Caki2 (cell line): Measurements from ENCODE around the gene KNSTRN. TPM values are rescaled to one million over a fixed set of nuclear protein-coding genes. Genes with fewer than 3 reads are reported as not detected.

Experiments used
- DNase-seq: peaks from one replicate; pipeline ENCODE4 v3.0.0-alpha.2; 2015; ENCODE audit warnings: low read depth
- in situ Hi-C: cut with HindIII; loops from 2 replicates; pipeline ENCODE4 v1.10.0; 2016; ENCODE audit warnings: low sequenced_read_pairs, low pct_unique_long_range_greater_than_20kb, mixed read lengths
- total RNA-seq: library from RNA; depleted of rRNA; stranded (reverse); fragments of >200 nt; shearing (Covaris generic); gene quantifications from 2 replicates; pipeline ENCODE4 v1.2.3, GENCODE V29; 2014; ENCODE audit warnings: low replicate concordance

KNSTRN gene
- total RNA-seq, 1 experiment from 2014 or later: 65.1 TPM

DNA sequence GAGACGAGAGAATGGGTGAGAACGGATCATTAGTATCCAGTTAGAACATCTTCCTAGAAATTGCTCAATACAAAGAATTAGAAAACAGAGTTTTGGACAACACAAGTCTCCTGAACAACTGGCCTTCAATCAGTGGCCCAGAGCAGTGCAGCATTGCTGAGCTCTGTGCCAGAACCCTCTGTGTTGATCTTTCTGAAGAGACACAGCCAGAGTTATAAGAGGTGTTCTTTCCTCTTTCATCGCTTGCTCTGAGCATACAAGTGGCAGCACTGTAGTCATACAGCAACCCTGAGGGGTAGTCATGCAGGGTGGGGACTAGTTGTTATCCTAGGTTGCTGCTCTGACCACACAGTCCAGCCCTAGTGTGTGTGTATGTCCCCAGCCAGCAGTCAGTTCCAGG lies 4.0 kb downstream of the KNSTRN start:
- DNase-seq: no peak
- in situ Hi-C loops: no loop called here

GRCh38 chr15:40388941-40389823 lies 6.7 kb downstream of the KNSTRN start:
- in situ Hi-C loops: no loop called here

GRCh38 chr15:40389824-40390595 lies 7.5 kb downstream of the KNSTRN start:
- DNase-seq: no peak
- in situ Hi-C loops: no loop called here

More at GRCh38 chr15:40388941-40389823, 6.7 kb downstream of the KNSTRN start:
- DNase-seq: no peak

DNA sequence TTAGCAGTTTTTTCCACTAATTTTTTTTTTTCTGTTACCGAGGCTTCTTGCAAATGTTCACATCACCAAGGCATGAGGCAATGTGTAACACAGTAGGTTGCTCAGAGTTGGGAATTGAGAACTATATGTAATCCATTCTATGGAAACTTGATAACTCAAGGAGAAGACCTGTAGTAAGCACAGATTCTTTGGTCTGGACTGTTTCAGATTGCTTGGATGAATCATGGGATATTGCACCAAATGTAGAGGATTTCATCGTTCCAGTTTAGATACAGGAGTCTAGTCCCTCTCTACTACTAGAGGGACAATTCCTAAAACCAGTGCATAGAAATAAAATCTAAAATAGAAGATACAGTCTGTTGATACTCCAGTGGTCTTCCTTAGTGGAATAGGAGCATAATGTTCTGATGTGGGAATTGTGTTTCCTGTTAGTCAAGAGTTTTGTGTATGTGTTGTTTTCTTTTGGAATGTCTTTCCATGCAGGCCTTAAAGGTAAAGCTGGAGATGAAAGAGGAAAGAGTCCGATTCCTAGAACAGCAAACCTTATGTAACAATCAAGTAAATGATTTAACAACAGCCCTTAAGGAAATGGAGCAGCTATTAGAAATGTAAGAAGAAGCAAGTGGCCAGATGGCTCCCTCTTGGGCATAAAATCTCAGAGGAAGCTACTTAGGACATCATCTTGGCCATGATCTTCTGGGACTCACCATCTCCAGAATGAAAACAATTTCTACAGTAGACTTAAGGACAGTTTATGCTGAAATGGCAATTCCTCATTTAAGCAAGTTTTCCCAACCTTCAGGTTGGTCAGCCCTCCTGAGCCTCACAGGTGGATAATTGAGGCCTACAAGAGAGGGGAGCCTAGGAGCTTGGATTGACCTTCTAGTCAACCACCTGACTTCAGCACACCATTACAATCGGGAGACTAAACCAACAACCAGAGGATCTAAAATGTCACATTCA lies 10.7 kb downstream of the KNSTRN start:
- in situ Hi-C loops: no loop called here
- DNase-seq: no peak

DNA sequence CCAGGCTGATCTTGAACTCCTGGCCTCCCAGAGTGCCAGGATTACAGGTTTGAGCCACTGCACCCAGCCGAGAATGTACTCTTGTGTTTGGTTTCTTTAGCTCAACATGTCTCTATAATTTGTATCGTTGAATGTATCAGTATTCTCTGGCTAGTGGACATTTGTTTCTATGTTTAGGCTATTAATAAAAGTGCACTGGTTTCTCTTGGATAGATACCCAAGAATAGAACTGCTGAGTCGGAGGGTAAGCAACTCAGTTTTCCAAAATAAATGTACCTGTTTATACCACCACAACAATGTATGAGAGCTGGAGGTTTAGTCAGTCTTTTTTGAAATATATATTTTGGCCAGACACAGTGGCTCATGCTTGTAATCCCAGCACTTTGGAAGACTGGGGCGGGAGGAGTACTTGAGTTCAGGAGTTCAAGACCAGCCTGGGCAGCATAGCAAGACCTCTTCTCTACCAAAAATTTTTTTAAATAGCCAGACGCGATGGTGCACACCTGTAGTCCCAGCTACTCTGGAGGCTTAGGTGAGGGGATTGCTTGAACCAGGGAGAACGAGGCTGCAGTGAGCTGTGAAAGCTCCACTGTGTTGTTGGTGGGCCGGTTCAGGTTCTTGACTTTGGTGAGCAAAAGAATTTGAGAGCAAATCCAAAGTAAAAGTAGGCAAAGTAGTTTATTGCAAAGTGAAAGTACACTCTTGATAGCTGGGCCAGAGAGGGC lies 15.3 kb downstream of the KNSTRN start:
- in situ Hi-C loops: no loop called here
- no peak for DNase-seq

DNA sequence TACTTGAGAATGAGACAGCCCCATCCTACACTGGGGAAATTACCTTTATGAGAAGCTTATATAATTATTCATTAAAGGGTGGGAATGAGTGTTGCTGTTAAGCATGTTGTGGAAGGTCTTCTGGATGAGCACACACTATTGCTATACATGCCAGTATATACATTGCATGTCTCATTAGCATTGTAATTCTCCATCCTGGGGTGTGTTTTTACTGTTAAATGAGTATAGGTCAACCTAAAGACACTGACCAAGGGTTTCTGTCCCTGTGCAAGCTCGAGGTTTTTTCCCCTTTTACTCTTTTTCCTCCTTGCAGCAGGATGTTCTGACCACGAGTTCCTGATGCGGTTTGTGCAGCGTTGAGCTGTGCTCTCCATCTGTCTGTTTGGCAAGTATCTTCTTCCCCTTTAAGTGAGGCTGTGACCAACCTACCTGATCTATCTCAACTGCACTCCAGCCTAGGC lies 15.9 kb downstream of the KNSTRN start:
- in situ Hi-C loops: no loop called here
- DNase-seq: no peak

- DNase-seq: no peak
- in situ Hi-C loops: no loop called here
Measured at GRCh38 chr15:40399370-40399769, 16.8 kb downstream of the KNSTRN start.

DNA sequence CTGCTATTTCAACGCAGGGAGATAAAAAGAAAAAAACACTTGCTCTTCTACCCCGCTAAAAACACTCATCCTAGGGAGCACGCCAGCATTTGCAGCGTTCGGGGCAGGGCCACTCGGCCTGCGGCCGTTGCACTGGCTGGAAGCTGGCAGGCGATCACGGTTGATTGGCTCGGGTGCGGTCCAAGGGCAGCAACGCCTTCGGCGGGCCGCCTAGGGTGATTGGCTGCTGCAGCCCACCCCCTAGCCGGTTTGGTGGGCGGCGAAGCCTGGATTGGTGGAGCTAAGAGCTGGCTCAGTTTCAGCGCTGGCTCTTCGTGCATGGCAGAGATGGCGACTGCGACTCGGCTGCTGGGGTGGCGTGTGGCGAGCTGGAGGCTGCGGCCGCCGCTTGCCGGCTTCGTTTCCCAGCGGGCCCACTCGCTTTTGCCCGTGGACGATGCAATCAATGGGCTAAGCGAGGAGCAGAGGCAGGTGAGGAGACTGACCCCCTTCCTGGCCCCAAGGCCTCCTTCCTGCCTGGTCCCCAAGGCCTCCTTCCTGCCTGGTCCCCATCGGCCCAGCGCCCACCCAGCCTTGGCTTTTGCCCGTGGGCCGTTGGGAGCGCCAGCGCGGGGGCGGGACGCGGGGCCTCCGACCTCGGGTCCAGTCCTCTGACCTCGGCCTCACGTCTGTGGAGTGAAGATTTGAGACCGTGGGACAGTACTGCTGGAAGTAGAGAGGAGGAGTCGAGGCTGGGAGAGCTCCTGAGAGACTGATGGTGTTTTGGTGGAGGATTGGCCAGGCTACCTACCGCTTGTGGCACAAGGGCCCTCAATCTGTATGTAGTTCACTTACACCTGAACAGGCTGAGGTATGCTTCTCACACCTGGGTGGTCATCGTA lies 23.2 kb downstream of the KNSTRN start, which contains the start of gene IVD:
Gene IVD (plus strand): TSS at position 295 of the 881 bp plus-strand sequence. CDS start 33 bp downstream, at position 328.
- in situ Hi-C loops: no loop called here
- peak; percentile 89 for DNase-seq

GRCh38 chr15:40407330-40407990 lies 24.9 kb downstream of the KNSTRN start:
- DNase-seq: no peak

DNA sequence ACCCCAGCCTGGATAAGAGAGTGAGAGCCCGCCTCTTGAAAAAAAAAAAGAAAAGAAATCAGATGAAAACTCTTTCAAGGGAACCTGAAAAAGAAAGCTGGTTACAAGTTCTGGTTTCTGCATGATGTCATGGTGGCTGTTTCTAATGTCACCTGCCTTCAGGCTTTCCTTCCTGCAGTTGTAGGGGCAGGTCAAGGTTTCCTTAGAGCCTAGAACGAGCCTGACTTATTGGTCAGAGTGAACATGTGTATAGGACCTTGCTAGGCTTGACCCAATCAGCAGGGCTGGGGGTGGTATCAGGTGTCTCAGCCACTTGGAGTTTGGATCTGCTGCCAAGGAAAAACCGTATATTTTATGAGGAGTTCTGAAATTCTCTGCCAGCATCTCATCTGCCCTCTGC lies 26.8 kb downstream of the KNSTRN start:
- in situ Hi-C loops: no loop called here
- no peak for DNase-seq

More at GRCh38 chr15:40407330-40407990, 24.9 kb downstream of the KNSTRN start:
- in situ Hi-C loops: no loop called here

GRCh38 chr15:40410476-40410875 lies 28.0 kb downstream of the KNSTRN start:
- DNase-seq: no peak
- in situ Hi-C loops: no loop called here

DNA sequence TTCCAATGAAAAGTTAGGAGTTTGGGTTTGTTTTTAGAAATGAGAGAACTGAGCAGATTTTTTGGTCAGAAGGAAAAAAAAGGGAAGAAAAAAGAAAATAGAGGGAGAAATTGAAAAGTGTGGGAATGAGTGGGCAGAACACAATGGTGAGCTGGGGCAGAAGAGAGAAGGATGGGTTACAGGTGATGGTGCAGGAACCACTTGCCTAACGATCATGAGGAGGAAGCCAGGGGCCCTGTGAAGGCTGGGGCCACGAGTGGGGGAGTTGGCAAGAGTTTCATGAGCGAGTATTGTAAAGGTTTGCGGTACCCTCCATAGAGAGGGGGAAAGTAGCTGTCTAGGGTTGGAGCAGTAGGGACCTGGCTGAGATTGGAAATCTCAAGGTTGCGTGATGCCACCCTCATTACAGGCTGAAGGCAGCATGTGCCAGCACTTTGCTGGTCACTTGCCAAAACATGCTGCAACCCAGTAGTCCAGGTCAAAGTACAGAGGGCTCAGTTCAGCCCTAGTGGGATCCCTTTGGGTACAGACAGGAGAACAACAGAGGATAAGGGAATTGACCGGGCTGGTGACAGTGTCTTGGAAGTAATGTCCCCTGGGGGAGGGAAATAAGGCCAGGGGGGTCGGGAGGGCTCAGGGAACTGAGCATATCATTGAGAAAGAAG lies 29.7 kb downstream of the KNSTRN start:
- DNase-seq: no peak
- in situ Hi-C loops: no loop called here

- in situ Hi-C loops: no loop called here
- no peak for DNase-seq
Measured at GRCh38 chr15:40413036-40413435, 30.5 kb downstream of the KNSTRN start.

- in situ Hi-C loops: no loop called here
- no peak for DNase-seq
Measured at GRCh38 chr15:40414816-40415215, 32.3 kb downstream of the KNSTRN start.

DNA sequence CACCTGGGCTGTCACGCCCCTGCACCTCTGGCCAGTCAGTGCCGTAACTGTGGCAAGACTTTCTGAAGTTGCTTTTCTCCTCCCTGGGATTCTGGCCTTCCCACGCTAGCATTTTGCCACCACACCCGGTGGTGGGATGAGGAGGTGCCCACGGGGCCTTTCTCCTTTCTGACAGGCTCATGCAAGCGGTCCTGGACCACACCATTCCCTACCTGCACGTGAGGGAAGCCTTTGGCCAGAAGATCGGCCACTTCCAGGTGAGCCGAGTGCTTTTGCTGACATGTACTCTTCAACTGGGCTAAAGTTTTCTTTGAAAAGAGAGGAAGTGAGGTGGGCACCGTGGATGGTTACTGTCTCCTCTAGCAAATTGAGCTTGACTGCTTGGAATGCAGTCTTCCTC lies 32.7 kb downstream of the KNSTRN start:
- no peak for DNase-seq
- in situ Hi-C loops: no loop called here

DNA sequence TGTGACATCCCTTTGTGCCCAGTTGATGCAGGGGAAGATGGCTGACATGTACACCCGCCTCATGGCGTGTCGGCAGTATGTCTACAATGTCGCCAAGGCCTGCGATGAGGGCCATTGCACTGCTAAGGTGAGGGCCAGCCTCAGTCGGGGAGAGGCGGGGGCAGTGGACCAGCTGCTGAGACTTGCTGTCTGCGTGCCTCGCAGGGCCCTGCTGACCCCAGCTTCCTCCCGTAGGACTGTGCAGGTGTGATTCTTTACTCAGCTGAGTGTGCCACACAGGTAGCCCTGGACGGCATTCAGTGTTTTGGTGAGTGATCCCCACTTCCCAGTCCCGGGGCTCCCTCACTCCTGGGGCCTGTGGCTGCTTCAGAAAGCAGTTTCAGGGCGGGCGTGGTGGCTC lies 33.5 kb downstream of the KNSTRN start:
- in situ Hi-C loops: no loop called here
- no peak for DNase-seq
